HG03565 (cell line): ENCODE data around the gene ZNF550.
"Not testable (repeated sequence)": the region's sequence is repeated elsewhere in the genome, so short reads cannot be mapped to it uniquely, and the experiment has no call there.

Experiments used
- ATAC-seq: cut with Tn5 transposase; IDR thresholded peaks from one replicate; pipeline ENCODE4 v1.9.1; 2021; ENCODE audit warnings: mild to moderate bottlenecking, moderate library complexity; ENCODE audit not compliant: unreplicated experiment

The ZNF550 gene

DNA sequence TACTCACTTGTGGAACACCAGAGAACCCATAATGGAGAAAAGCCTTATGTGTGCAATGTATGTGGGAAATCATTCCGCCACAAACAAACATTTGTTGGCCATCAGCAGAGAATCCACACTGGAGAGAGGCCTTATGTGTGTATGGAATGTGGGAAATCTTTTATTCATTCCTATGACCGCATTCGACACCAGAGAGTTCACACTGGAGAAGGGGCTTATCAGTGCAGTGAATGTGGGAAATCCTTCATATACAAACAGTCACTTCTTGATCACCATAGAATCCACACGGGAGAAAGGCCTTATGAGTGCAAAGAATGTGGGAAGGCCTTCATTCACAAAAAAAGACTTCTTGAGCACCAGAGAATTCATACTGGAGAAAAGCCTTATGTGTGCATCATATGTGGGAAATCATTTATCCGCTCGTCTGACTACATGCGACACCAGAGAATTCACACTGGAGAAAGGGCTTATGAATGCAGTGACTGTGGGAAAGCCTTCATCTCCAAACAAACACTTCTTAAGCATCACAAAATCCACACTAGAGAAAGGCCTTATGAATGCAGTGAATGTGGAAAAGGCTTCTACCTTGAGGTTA lies 21.6 kb downstream of the ZNF550 start:
- ATAC-seq: no peak

DNA sequence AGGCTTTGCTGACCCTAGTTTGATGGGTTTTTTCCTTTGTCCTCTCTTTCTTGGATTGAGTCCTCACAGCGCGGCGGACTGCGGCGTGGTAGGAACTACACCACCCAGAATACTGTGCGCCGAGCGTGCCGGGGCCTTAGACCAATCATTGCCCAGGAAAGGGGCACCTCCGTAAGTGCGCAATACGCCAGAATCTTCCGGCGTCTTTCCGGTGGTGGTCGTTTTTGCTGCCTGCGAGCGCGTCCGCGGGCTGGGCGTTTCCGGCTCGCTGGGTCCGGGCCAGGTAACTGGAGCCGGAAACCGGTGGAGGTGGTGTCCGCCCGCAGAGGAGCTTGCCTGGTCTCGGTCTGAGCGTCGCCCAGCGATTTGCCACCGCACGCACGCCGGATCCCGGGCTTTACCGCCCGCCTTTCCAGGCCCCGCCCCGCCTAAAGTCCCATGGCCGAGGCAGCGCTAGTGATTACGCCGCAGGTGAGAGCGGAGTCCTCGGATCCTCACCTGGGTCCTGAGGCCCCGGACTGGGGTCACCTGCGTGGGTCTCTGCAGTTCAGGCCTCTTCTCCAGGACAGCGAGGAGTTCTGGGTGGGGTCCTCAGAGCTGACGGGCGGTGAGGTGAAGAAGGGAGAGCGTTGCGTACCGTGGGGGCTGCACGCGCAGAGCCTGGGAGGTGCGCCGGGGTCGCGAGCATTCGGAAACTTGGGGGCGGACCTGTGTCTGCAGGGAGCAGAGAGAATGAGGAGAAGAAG lies 32.4 kb downstream of the ZNF550 start, which contains the start of gene ZNF549:
TSS of gene ZNF549 (plus strand) at position 221 of the 746 bp plus-strand sequence. CDS start at position 439, 218 bp downstream.
- ATAC-seq: peak; percentile 97

DNA sequence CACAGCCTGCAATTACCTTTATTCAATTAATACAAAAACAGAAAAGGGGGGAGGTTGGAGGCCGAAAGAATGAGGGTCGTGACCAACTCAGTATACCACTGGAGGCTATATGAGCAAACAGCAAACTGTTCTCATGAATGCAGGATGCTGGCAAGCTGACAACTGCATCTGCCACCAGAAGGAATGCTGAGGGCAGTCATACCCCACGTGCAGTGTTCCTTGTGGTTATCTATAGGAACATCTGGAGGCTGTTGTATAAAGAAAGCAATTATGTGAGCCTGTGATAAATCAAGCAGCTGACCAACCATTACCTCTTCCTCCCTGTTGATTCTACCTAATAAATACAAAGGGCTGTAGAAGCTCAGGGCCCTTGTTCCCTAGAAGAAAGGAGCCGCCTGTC lies 41.6 kb downstream of the ZNF550 start:
- not testable (repeated sequence) for ATAC-seq

DNA sequence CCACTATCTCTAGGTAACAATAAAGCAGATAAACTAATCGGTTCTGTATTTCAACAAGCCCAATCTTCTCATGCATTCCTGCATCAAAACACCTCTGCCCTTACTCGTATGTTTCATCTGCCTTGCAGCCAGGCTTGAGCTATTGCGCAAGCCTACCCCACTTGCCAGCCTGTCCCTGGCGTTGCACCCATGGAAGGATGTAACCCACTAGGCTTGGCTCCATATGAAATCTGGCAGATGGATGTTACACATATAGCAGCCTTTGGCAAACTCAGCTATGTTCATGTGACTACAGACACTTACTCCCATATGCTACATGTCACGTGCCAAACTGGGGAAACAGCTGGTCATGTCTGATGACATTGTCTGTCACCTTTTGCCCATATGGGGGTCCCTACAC lies 44.4 kb downstream of the ZNF550 start:
- no peak for ATAC-seq

DNA sequence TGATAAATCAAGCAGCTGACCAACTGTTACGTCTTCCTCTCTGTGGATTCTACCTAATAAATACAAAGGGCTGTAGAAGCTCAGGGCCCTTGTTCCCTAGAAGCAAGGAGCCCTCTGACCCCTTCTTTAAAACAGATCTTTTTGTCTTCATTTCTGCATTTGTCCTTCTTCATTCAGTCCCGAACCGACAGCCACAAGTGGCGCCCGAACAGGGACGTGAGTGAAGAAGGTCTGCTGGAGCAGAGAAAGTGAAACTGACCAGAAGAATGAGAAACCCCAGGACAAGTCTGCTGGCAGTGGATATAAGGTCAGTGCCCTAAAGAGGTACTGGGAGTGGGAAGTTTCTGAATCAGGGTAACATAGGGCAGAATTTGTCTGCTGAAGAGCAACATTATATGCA lies 46.8 kb downstream of the ZNF550 start:
- ATAC-seq: no peak

DNA sequence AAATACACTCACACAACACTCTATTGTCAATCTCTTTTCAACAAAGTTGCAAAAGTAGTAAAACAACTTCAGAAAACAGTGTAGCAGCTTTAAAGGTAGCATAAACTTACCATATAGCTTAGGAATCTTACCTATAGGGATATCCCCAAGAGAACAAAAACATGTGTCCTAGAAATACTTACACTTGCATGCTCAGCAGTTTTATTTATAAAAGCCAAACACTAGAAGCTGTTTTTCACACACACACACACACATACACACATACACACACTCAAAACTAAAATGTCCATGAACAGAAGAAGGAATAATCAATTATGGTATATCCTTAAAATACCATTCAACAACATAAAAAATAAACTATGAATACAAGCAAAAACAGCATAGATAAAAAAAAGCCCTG lies 48.2 kb downstream of the ZNF550 start:
- no peak for ATAC-seq

DNA sequence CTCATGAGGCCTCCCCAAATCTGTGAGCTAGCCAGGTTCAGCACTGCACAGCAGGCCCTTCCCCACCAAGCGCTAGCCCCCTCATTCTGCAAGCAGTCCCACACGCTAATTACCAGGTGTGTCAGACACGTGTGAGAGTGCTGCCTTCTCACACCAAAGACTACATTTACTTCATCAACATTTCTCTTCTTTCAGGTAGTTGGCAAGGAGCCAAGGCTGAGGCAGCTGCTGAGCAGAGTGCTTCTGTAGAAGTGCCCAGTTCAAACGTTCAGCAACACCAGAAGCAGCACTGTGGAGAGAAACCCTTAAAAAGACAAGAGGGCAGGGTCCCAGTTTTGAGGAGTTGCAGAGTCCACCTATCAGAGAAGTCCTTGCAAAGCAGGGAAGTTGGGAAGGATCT lies 53.5 kb downstream of the ZNF550 start:
- ATAC-seq: no peak

DNA sequence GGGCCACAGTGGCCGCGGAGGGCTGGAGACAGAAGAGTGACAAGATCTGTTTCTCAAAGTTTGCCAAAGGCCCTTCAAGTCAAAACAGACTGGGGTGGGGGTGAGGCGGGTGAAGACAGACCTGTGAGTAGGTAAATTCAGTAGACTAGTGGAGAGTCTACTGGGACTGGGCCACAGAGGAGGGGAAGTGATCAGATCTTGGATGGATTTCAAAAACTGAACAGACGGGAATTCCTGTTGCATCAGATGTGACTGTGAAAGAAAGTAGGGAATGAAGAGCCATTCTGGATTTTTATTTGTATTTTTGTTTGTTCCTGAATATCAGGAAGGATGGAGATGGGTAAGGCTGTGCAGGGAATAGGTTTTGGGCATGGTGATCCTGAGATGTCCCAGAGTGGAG lies 59.3 kb downstream of the ZNF550 start:
- ATAC-seq: not testable (repeated sequence)

DNA sequence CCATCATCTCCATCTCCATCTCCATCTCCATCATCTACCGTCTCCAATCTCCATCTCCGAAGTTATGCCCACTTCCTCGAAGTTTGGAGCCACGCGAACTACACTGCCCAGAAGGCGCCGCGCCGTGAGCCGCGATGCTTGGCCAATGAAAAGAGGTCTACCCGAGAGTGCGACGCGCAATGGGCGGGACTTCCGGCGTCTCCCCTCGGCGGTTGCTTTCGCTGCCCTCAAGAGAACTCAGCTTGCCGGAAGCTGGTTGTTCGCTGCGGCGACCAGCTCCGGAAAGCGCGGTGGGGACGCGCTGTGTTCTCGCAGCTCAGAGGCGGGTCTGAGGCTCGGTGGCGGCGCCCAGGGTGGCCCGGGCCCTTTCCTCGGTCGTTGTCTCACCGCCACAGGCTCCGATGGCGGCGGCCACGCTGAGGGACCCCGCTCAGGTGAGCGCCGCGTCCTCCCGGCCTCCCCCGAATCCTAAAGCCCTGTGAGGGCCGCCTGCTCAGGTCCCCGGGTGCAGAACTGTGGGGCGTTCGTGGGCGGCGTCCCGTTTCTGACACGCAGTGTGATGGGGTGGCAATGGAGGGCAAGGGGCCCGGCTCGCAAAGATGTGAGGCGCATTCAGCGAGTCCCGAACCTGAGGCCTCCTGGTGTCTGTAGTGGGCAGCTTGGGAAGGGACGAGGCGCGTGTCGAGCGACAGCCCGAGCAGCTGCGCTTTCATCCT lies 59.8 kb downstream of the ZNF550 start, which contains the start of gene ZNF773:
TSS of gene ZNF773 (plus strand) at position 259 of the 716 bp plus-strand sequence. CDS start at position 402, 143 bp downstream.
- ATAC-seq: peak; percentile 98

DNA sequence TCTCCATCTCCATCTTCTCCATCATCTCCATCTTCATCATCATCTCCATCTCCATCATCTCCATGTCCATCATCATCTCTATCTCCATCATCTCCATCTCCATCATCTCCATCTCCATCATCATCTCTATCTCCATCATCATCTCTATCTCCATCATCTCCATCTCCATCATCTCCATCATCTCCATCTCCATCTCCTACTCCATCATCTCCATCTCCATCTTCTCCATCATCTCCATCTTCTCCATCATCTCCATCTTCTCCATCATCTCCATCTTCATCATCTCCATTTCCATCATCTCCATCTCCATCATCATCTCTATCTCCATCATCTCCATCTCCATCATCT lies 60.4 kb downstream of the ZNF550 start:
- ATAC-seq: not testable (repeated sequence)

DNA sequence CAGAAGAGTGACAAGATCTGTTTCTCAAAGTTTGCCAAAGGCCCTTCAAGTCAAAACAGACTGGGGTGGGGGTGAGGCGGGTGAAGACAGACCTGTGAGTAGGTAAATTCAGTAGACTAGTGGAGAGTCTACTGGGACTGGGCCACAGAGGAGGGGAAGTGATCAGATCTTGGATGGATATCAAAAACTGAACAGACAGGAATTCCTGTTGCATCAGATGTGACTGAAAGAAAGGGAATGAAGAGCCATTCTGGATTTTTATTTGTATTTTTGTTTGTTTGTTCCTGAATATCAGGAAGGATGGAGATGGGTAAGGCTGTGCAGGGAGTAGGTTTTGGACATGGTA lies 71.4 kb downstream of the ZNF550 start:
- not testable (repeated sequence) for ATAC-seq

DNA sequence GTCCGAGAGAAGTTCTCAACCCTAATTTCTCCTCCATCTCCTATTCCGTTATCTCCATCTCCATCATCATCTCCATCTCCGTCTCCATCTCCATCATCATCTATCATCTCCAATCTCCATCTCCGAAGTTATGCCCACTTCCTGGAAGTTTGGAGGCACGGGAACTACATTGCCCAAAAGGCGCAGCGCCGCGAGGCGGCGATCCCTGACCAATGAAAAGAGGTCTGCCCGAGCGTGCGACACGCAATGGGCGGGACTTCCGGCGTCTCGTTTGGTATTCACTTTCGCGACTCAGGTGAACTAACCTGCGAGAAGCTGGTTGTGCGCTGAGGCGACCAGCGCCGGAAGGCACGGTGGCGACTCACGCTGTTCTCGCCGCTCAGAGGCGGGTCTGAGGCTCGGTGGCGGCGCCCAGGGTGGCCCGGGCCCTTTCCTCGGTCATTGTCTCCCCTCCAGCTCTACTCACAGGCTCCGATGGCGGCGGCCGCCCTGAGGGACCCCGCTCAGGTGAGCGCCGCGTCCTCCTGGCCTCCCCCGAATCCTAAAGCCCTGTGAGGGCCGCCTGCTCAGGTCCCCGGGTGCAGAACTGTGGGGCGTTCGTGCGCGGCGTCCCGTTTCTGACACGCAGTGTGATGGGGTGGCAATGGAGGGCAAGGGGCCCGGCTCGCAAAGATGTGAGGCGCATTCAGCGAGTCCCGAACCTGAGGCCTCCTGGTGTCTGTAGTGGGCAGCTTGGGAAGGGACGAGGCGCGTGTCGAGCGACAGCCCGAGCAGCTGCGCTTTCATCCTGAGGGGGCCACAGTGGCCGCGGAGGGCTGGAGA lies 72.0 kb downstream of the ZNF550 start, which contains the start of gene ZNF419:
TSS of gene ZNF419 (plus strand) at position 274 of the 822 bp plus-strand sequence. CDS start at position 475, 201 bp downstream.
- peak; percentile 92 for ATAC-seq
